GM13977 (cell line): ENCODE data around the gene PHPT1.

ENCODE experiments used
- DNase-seq: peaks from one replicate; pipeline ENCODE4 v3.0.0; 2012; ENCODE audit warnings: low spot score
- CTCF ChIP-seq: IDR thresholded peaks from 2 replicates; pipeline ENCODE4 v1.5.1; 2012; ENCODE audit warnings: mild to moderate bottlenecking, control low read depth; ENCODE audit not compliant: insufficient read depth; ENCODE audit errors: extremely low read depth, missing control alignments
- in situ Hi-C: fragments of 300-500 bp; cut with MboI; formaldehyde crosslinking; loops from one replicate; pipeline ENCODE4 v1.12.0; 2022; ENCODE audit warnings: low sequenced_read_pairs, low pct_unique_long_range_greater_than_20kb, mixed read lengths, inconsistent platforms; ENCODE audit not compliant: unreplicated experiment

Gene PHPT1

DNA sequence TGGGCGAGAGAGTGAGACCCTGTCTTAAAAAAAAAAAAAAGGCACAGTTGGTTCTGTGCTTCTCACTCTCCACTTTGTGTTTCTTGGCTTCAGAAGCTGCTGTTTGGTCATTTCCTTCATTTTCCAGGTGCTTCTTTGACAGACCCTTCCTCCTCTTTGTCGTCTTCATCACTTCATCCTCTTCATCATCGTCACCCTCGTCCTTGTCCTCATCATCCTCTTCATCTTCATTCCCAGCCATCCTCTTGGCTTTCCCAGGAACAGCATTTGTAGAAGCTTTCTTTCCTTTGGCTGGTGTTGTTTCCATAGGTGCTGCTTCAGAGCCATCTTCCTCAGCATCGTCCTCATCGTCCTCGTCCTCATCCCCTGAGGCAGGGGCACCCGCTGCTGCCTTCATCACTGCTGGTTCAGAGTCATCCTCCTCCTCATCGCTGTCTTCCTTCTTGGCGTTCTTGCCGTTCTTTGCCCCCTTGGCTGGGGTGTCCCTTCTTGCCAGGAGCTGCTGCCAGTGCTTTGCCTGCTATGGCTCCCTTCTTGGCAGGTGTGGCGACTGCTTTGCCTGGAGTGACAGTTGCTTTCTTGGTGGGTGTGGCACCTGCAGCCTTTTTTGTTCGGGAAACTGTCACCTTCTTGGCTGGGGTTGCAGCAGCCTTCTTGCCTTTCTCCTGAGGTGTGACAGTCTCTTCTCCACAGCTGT, 34.3 kb upstream of the PHPT1 start:
- in situ Hi-C loops: no loop called here
- no peak for TF ChIP-seq CTCF
- no peak for DNase-seq

- in situ Hi-C loops: no loop called here
- TF ChIP-seq CTCF: no peak
- no peak for DNase-seq
Measured at GRCh38 chr9:136815422-136815782, 33.8 kb upstream of the PHPT1 start.

- no peak for DNase-seq
- no peak for TF ChIP-seq CTCF
- in situ Hi-C loops: no loop called here
Measured at GRCh38 chr9:136820971-136821825, 28.0 kb upstream of the PHPT1 start.

DNA sequence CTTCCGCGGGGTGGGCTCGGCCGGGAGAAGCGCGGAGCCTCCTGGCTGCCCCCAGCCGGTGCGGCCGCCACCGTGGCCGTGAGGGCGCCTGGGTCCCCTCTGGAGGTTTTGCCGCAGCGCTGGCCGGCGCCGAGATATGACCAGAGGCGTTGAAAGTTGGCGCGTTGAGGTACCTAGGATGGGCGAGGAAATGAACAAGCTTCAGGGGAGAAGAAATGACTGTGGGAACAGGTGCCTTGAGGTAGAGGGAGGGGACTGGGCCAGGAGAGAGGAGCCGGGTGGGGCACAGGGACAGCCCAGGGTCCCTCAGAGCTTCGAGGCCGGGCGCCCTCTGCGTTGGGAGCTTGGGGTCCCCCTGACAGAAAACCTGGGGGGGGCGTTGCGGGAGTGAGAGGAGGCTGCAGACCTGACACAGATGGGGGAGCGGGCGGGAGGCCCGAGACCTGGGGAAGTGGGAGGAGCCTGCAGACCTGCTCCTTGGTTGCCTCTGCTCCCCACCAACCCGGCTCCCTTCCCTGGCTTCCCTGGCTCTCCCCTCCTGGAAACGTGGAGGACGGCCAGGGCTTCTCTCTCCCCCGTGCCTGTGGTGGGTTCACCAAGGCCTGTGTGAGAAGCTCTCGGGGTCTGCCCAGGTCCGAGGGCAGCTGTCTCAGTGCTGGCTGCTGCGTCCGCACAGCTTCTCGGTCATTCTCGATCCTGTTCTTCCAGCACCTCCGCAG, 27.2 kb upstream of the PHPT1 start:
- TF ChIP-seq CTCF: no peak
- in situ Hi-C loops: no loop called here
- DNase-seq: no peak

DNA sequence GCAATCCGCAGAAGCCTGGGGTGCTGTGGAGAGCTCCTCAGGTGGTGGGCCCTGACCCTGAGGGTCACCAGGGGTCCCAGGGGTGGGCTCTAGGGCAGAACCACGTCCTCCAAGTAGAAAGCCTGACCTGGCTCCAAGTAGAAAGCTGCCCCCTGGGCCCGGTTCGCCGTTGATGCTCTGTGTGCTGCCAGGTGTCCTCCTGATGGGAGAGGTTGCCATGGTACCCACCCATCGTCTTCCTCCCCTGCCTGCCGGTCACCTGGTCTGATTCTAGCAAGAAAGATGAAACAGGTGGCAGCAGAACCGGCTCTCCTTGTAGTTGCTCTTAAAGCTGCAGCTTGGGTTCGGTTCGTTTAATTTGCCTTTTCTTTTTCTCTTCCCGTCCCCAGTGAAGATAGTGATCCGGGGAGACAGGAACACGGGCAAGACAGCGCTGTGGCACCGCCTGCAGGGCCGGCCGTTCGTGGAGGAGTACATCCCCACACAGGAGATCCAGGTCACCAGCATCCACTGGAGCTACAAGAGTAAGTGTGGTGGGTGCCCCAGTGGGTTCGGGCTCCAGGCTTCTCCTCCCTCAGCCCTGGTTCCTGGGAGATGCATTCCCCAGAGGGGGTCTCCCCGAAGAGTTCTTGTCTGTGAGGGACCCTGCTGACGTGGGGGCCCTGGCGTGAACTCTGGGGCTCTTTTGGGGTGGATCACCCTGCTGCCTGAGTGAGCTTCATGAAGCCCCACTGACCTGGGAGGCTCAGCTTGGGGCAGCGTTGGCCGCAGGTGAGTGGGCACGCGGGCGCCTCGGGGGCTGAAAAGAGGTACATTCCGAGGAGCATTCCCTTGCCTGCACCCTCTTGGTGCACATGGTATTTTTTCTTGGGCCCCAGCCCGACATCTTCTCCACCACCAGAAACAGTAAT, 25.8 kb upstream of the PHPT1 start:
- in situ Hi-C loops: no loop called here
- no peak for TF ChIP-seq CTCF
- no peak for DNase-seq

DNA sequence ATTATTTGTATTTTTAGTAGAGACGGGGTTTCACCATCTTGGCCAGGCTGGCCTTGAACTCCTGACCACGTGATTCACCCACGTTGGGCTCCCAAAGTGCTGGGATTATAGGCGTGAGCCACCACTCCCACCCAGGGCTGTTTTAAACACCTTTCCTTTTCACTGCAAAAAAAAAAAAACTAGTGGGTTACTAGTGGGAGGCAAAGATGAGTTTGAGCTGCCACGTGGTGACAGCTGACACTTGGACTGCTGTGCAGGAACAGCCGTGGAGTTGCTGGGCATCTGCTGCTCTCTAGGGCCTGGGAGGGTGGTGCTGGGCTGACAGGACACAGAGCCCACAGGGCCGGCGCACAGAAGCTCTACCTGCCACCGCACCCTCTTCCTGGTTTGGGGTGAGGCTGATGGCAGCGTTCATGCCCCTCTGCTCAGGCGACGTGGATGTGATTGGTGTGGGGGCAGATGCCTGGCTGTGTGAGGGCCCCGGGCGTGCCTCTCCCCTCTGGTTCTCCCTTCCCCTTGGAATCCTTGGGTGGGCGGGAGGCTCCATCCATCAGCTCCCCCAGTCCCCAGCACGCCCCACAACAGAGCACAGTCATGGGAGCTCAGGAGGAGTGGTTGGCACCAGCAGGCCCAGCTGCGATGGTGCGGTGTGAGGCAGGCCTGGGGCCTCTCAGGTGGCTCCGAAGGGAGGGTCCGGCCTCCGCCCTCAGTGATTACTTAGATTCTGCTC, 24.5 kb upstream of the PHPT1 start:
- DNase-seq: no peak
- TF ChIP-seq CTCF: no peak
- in situ Hi-C loops: no loop called here
